ENCODE results near the gene SPTBN1. TPM values are rescaled to one million over a fixed set of nuclear protein-coding genes. Genes with fewer than 3 reads are reported as not detected.

The SPTBN1 gene
- polyA plus RNA-seq, 4 donors: 27.1 to 195 (median 51.1) TPM

GRCh38 chr2:54638103-54638502 is 182.0 kb downstream of the SPTBN1 start:
- H3K27ac ChIP-seq (ENCODE audit: low read depth in 1 of 3, low read length in 2 of 3): no peak overlapping the region

GRCh38 chr2:54638774-54639187 is 182.7 kb downstream of the SPTBN1 start:
- Histone ChIP-seq H3K27ac (ENCODE audit: low read depth in 1 of 3, low read length in 2 of 3) (peak overlapping the region in 1 of 3 donors; percentile 7), H3K4me3 (ENCODE audit: low read depth in 1 of 3, low read length in 3 of 3) (no peak overlapping the region), H3K9me3 (ENCODE audit: control insufficient read depth in 2 of 2, insufficient read depth in 1 of 2, low read depth in 1 of 2, low read length in 1 of 2) (no peaks in the 10 kb centered on the region), H3K4me1 (ENCODE audit: control insufficient read depth in 3 of 3, insufficient read depth in 2 of 3, low read depth in 1 of 3, low read length in 2 of 3) (peaks cover 0 to 3% (median 0%) of the 10 kb centered on the region in 3 donors), H3K27me3 (ENCODE audit: control insufficient read depth in 3 of 3, insufficient read depth in 3 of 3, low read length in 3 of 3) (no peaks in the 10 kb centered on the region), H3K36me3 (ENCODE audit: control insufficient read depth in 3 of 3, insufficient read depth in 2 of 3, low read depth in 1 of 3, low read length in 3 of 3) (peaks cover 15 to 40% (median 25%) of the 10 kb centered on the region in 3 donors)
- FAIRE-seq (no peak), DNase-seq (no peak)
- 75 to 89% (median 83%) methylated on average over 7 of the region's 7 CpGs for WGBS, 3 donors

More at GRCh38 chr2:54638103-54638502, 182.0 kb downstream of the SPTBN1 start:
- 76 to 96% (median 93%) methylated on average over 3 of the region's 3 CpGs for WGBS, 3 donors
- peaks cover 17 to 40% (median 28%) of the 10 kb centered on the region in 3 donors for H3K36me3 ChIP-seq (ENCODE audit: control insufficient read depth in 3 of 3, insufficient read depth in 2 of 3, low read depth in 1 of 3, low read length in 3 of 3)
- no peak overlapping the region for H3K4me3 ChIP-seq (ENCODE audit: low read depth in 1 of 3, low read length in 3 of 3)
- H3K9me3 ChIP-seq (ENCODE audit: control insufficient read depth in 2 of 2, insufficient read depth in 1 of 2, low read depth in 1 of 2, low read length in 1 of 2): no peaks in the 10 kb centered on the region
- FAIRE-seq (no peak), DNase-seq (no peak)
- no peaks in the 10 kb centered on the region for H3K27me3 ChIP-seq (ENCODE audit: control insufficient read depth in 3 of 3, insufficient read depth in 3 of 3, low read length in 3 of 3)
- peaks cover 0 to 3% (median 0%) of the 10 kb centered on the region in 3 donors for H3K4me1 ChIP-seq (ENCODE audit: control insufficient read depth in 3 of 3, insufficient read depth in 2 of 3, low read depth in 1 of 3, low read length in 2 of 3)

GRCh38 chr2:54639609-54640008 is 183.5 kb downstream of the SPTBN1 start:
- DNase-seq: no peak
- peak overlapping the region in 1 of 3 donors; percentile 3 for H3K27ac ChIP-seq (ENCODE audit: low read depth in 1 of 3, low read length in 2 of 3)
- peaks cover 18 to 40% (median 27%) of the 10 kb centered on the region in 3 donors for H3K36me3 ChIP-seq (ENCODE audit: control insufficient read depth in 3 of 3, insufficient read depth in 2 of 3, low read depth in 1 of 3, low read length in 3 of 3)
- 83 to 89% (median 83%) methylated on average over 4 of the region's 4 CpGs for WGBS, 3 donors
- no peaks in the 10 kb centered on the region for H3K27me3 ChIP-seq (ENCODE audit: control insufficient read depth in 3 of 3, insufficient read depth in 3 of 3, low read length in 3 of 3)
- no peak overlapping the region for H3K4me3 ChIP-seq (ENCODE audit: low read depth in 1 of 3, low read length in 3 of 3)
- peaks cover 0 to 3% (median 0%) of the 10 kb centered on the region in 3 donors for H3K4me1 ChIP-seq (ENCODE audit: control insufficient read depth in 3 of 3, insufficient read depth in 2 of 3, low read depth in 1 of 3, low read length in 2 of 3)
- H3K9me3 ChIP-seq (ENCODE audit: control insufficient read depth in 2 of 2, insufficient read depth in 1 of 2, low read depth in 1 of 2, low read length in 1 of 2): no peaks in the 10 kb centered on the region
- FAIRE-seq: no peak

GRCh38 chr2:54640834-54641540 is 184.9 kb downstream of the SPTBN1 start:
- no peak for DNase-seq
- no peak for FAIRE-seq
- WGBS, 3 donors: 75 to 79% (median 78%) methylated on average over 8 of the region's 8 CpGs
- H3K9me3 ChIP-seq (ENCODE audit: control insufficient read depth in 2 of 2, insufficient read depth in 1 of 2, low read depth in 1 of 2, low read length in 1 of 2): no peaks in the 10 kb centered on the region
- peaks cover 0 to 3% (median 0%) of the 10 kb centered on the region in 3 donors for H3K4me1 ChIP-seq (ENCODE audit: control insufficient read depth in 3 of 3, insufficient read depth in 2 of 3, low read depth in 1 of 3, low read length in 2 of 3)
- peak overlapping the region in 1 of 3 donors; percentile 37 for H3K27ac ChIP-seq (ENCODE audit: low read depth in 1 of 3, low read length in 2 of 3)
- peaks cover 22 to 45% (median 32%) of the 10 kb centered on the region in 3 donors for H3K36me3 ChIP-seq (ENCODE audit: control insufficient read depth in 3 of 3, insufficient read depth in 2 of 3, low read depth in 1 of 3, low read length in 3 of 3)
- no peak overlapping the region for H3K4me3 ChIP-seq (ENCODE audit: low read depth in 1 of 3, low read length in 3 of 3)
- H3K27me3 ChIP-seq (ENCODE audit: control insufficient read depth in 3 of 3, insufficient read depth in 3 of 3, low read length in 3 of 3): no peaks in the 10 kb centered on the region

GRCh38 chr2:54641988-54642387 is 185.9 kb downstream of the SPTBN1 start:
- no peak for DNase-seq
- WGBS, 3 donors: 90 to 94% (median 90%) methylated on average over 8 of the region's 8 CpGs
- Histone ChIP-seq H3K36me3 (ENCODE audit: control insufficient read depth in 3 of 3, insufficient read depth in 2 of 3, low read depth in 1 of 3, low read length in 3 of 3) (peaks cover 26 to 48% (median 36%) of the 10 kb centered on the region in 3 donors), H3K9me3 (ENCODE audit: control insufficient read depth in 2 of 2, insufficient read depth in 1 of 2, low read depth in 1 of 2, low read length in 1 of 2) (no peaks in the 10 kb centered on the region), H3K27me3 (ENCODE audit: control insufficient read depth in 3 of 3, insufficient read depth in 3 of 3, low read length in 3 of 3) (no peaks in the 10 kb centered on the region), H3K4me1 (ENCODE audit: control insufficient read depth in 3 of 3, insufficient read depth in 2 of 3, low read depth in 1 of 3, low read length in 2 of 3) (peaks cover 0 to 3% (median 0%) of the 10 kb centered on the region in 3 donors), H3K27ac (ENCODE audit: low read depth in 1 of 3, low read length in 2 of 3) (no peak overlapping the region), H3K4me3 (ENCODE audit: low read depth in 1 of 3, low read length in 3 of 3) (no peak overlapping the region)
- no peak for FAIRE-seq

GRCh38 chr2:54642677-54643430 is 186.7 kb downstream of the SPTBN1 start:
- no peak overlapping the region for H3K27ac ChIP-seq (ENCODE audit: low read depth in 1 of 3, low read length in 2 of 3)
- H3K36me3 ChIP-seq (ENCODE audit: control insufficient read depth in 3 of 3, insufficient read depth in 2 of 3, low read depth in 1 of 3, low read length in 3 of 3): peaks cover 27 to 55% (median 41%) of the 10 kb centered on the region in 3 donors

GRCh38 chr2:54644236-54644635 is 188.1 kb downstream of the SPTBN1 start:
- H3K27me3 ChIP-seq (ENCODE audit: control insufficient read depth in 3 of 3, insufficient read depth in 3 of 3, low read length in 3 of 3): no peaks in the 10 kb centered on the region
- peak overlapping the region in 1 of 3 donors; percentile 57 for H3K27ac ChIP-seq (ENCODE audit: low read depth in 1 of 3, low read length in 2 of 3)
- H3K36me3 ChIP-seq (ENCODE audit: control insufficient read depth in 3 of 3, insufficient read depth in 2 of 3, low read depth in 1 of 3, low read length in 3 of 3): peaks cover 33 to 61% (median 48%) of the 10 kb centered on the region in 3 donors
- 76 to 89% (median 83%) methylated on average over 4 of the region's 4 CpGs for WGBS, 3 donors
- H3K4me1 ChIP-seq (ENCODE audit: control insufficient read depth in 3 of 3, insufficient read depth in 2 of 3, low read depth in 1 of 3, low read length in 2 of 3): no peaks in the 10 kb centered on the region
- no peak overlapping the region for H3K4me3 ChIP-seq (ENCODE audit: low read depth in 1 of 3, low read length in 3 of 3)
- DNase-seq (no peak), FAIRE-seq (no peak)
- H3K9me3 ChIP-seq (ENCODE audit: control insufficient read depth in 2 of 2, insufficient read depth in 1 of 2, low read depth in 1 of 2, low read length in 1 of 2): no peaks in the 10 kb centered on the region

More at GRCh38 chr2:54642677-54643430, 186.7 kb downstream of the SPTBN1 start:
- Histone ChIP-seq H3K9me3 (ENCODE audit: control insufficient read depth in 2 of 2, insufficient read depth in 1 of 2, low read depth in 1 of 2, low read length in 1 of 2) (no peaks in the 10 kb centered on the region), H3K27me3 (ENCODE audit: control insufficient read depth in 3 of 3, insufficient read depth in 3 of 3, low read length in 3 of 3) (no peaks in the 10 kb centered on the region), H3K4me3 (ENCODE audit: low read depth in 1 of 3, low read length in 3 of 3) (no peak overlapping the region), H3K4me1 (ENCODE audit: control insufficient read depth in 3 of 3, insufficient read depth in 2 of 3, low read depth in 1 of 3, low read length in 2 of 3) (peaks cover 0 to 3% (median 0%) of the 10 kb centered on the region in 3 donors)
- no peak for FAIRE-seq
- 69 to 80% (median 75%) methylated on average over 11 of the region's 11 CpGs for WGBS, 3 donors
- DNase-seq: no peak

GRCh38 chr2:54646170-54646927 is 190.2 kb downstream of the SPTBN1 start:
- no peaks in the 10 kb centered on the region for H3K4me1 ChIP-seq (ENCODE audit: control insufficient read depth in 3 of 3, insufficient read depth in 2 of 3, low read depth in 1 of 3, low read length in 2 of 3)
- DNase-seq: no peak
- H3K4me3 ChIP-seq (ENCODE audit: low read depth in 1 of 3, low read length in 3 of 3): no peak overlapping the region
- H3K27ac ChIP-seq (ENCODE audit: low read depth in 1 of 3, low read length in 2 of 3): no peak overlapping the region
- whole genome bisulfite sequencing, 3 donors: 94 to 96% (median 96%) methylated on average over 16 of the region's 16 CpGs
- no peaks in the 10 kb centered on the region for H3K9me3 ChIP-seq (ENCODE audit: control insufficient read depth in 2 of 2, insufficient read depth in 1 of 2, low read depth in 1 of 2, low read length in 1 of 2)
- peaks cover 38 to 67% (median 60%) of the 10 kb centered on the region in 3 donors for H3K36me3 ChIP-seq (ENCODE audit: control insufficient read depth in 3 of 3, insufficient read depth in 2 of 3, low read depth in 1 of 3, low read length in 3 of 3)
- H3K27me3 ChIP-seq (ENCODE audit: control insufficient read depth in 3 of 3, insufficient read depth in 3 of 3, low read length in 3 of 3): no peaks in the 10 kb centered on the region
- FAIRE-seq: no peak

All from small intestine (tissue), 7 donors.